Gastroesophageal sphincter (tissue), 4 donors: ENCODE measurements around the gene CNGB1. TPM values are rescaled to one million over a fixed set of nuclear protein-coding genes. Genes with fewer than 3 reads are reported as not detected.

Experiments
- ATAC-seq: fragments of 150-250 bp; one replicate; pipeline ENCODE4 v1.9.1; 2016; ENCODE audit warnings: mild to moderate bottlenecking, moderate library complexity
- H3K27ac ChIP-seq, 4 donors: fragments of 200-600 bp; sonication (generic) in 3 of 4; 1 replicate in 3 of 4; 2 replicates in 1 of 4; pipeline ENCODE4 v1.5.1; 2016 to 2019
- H3K27me3 ChIP-seq: fragments of 200-600 bp; sonication (generic); one replicate; pipeline ENCODE4 v1.5.1; 2019
- H3K36me3 ChIP-seq, 2 donors: fragments of 200-600 bp; sonication (generic); one replicate each; pipeline ENCODE4 v1.5.1; 2019; ENCODE audit warnings: control low read depth in 1 of 2
- H3K4me1 ChIP-seq, 3 donors: fragments of 200-600 bp; sonication (generic); 1 replicate in 2 of 3; 2 replicates in 1 of 3; pipeline ENCODE4 v1.5.1; 2016 to 2019; ENCODE audit warnings: control low read depth in 2 of 3
- H3K4me3 ChIP-seq, 2 donors: fragments of 200-600 bp; sonication (generic); one replicate each; pipeline ENCODE4 v1.5.1; 2019; ENCODE audit warnings: mild to moderate bottlenecking in 1 of 2, moderate library complexity in 1 of 2
- H3K9me3 ChIP-seq, 3 donors: fragments of 200-600 bp; sonication (generic); one replicate each; pipeline ENCODE4 v1.5.1; 2017 to 2019; ENCODE audit warnings: control low read depth in 2 of 3
- CTCF ChIP-seq, 4 experiments: fragments of 200-600 bp in 2 of 4; fragments of 450-650 bp in 2 of 4; sonication (generic) in 1 of 4; IDR thresholded peaks; one replicate each; pipeline ENCODE4 v1.5.1; 2017 to 2019; ENCODE audit warnings: antibody characterized with exemption in 4 of 4, mild to moderate bottlenecking in 2 of 4, moderate library complexity in 2 of 4
- EP300 ChIP-seq: sonication (generic); formaldehyde crosslinking; IDR thresholded peaks from one replicate; pipeline ENCODE4 v1.6.1; 2017; ENCODE audit warnings: antibody characterized with exemption, mild to moderate bottlenecking
- POLR2A ChIP-seq, 2 donors: fragments of 450-650 bp; IDR thresholded peaks; one replicate each; pipeline ENCODE4 v1.6.1; 2017; ENCODE audit warnings: antibody characterized with exemption in 2 of 2, mild to moderate bottlenecking in 2 of 2, moderate library complexity in 1 of 2
- POLR2AphosphoS5 ChIP-seq: sonication (generic); formaldehyde crosslinking; IDR thresholded peaks from one replicate; pipeline ENCODE4 v1.6.1; 2017; ENCODE audit warnings: antibody characterized with exemption
- WGBS, 2 donors: methylation state at CpG; one replicate each; pipeline ENCODE4 v1.1.5; 2018; ENCODE audit warnings: low coverage in 1 of 2; 5-methylcytosine and 5-hydroxymethylcytosine counted together
- total RNA-seq, 4 donors: library from RNA; depleted of rRNA; stranded (reverse); fragments of >200 nt; gene quantifications; one replicate each; pipeline ENCODE4 v1.1.0, GENCODE V29; 2016

CNGB1 gene
- total RNA-seq, 4 donors from 2014 or later, result 0.15 to 0.67 TPM; not detected in 2

GRCh38 chr16:57908409-57908987 is 62.4 kb downstream of the CNGB1 start:
- H3K27me3 ChIP-seq, result peaks cover 37% of the 10 kb centered on the region
- no peak overlapping the region for H3K4me3 ChIP-seq
- 61% methylated on average over 2 of the region's 12 CpGs; no CpG with 5 or more reads in 1 of the 2 donors for WGBS, 2 donors
- H3K36me3 ChIP-seq, result no peaks in the 10 kb centered on the region
- TF ChIP-seq POLR2AphosphoS5 (no peak), EP300 (no peak), CTCF (IDR thresholded peaks at IDR 0.05) (no peak), POLR2A (IDR thresholded peaks at IDR 0.05) (no peak)
- H3K27ac ChIP-seq, result no peak overlapping the region
- no peaks in the 10 kb centered on the region for H3K9me3 ChIP-seq
- H3K4me1 ChIP-seq, result no peaks in the 10 kb centered on the region
- ATAC-seq, result no peak

GRCh38 chr16:57906382-57907316 is 64.3 kb downstream of the CNGB1 start:
- no peaks in the 10 kb centered on the region for H3K9me3 ChIP-seq
- no peak for ATAC-seq
- H3K27ac ChIP-seq, result no peak overlapping the region
- TF ChIP-seq CTCF (IDR thresholded peaks at IDR 0.05) (peak in 2 of 4 experiments; percentile 19 to 59), POLR2A (IDR thresholded peaks at IDR 0.05) (no peak)
- H3K4me1 ChIP-seq, result no peaks in the 10 kb centered on the region
- H3K4me3 ChIP-seq, result no peak overlapping the region
- H3K36me3 ChIP-seq, result no peaks in the 10 kb centered on the region
- 50 to 67% methylated on average over 9 to 11 of the region's 28 CpGs for WGBS, 2 donors
- peaks cover 56% of the 10 kb centered on the region for H3K27me3 ChIP-seq

GRCh38 chr16:57904101-57904500 is 66.8 kb downstream of the CNGB1 start:
- TF ChIP-seq EP300 (no peak), CTCF (IDR thresholded peaks at IDR 0.05) (no peak), POLR2A (IDR thresholded peaks at IDR 0.05) (no peak), POLR2AphosphoS5 (no peak)
- peaks cover 73% of the 10 kb centered on the region for H3K27me3 ChIP-seq
- ATAC-seq, result no peak
- H3K4me3 ChIP-seq, result no peak overlapping the region
- H3K9me3 ChIP-seq, result no peaks in the 10 kb centered on the region
- no peak overlapping the region for H3K27ac ChIP-seq
- 63% methylated on average over 4 of the region's 8 CpGs; no CpG with 5 or more reads in 1 of the 2 donors for WGBS, 2 donors
- H3K36me3 ChIP-seq, result no peaks in the 10 kb centered on the region
- H3K4me1 ChIP-seq, result no peaks in the 10 kb centered on the region

GRCh38 chr16:57903656-57904055 is 67.3 kb downstream of the CNGB1 start:
- no peak for ATAC-seq
- no peaks in the 10 kb centered on the region for H3K9me3 ChIP-seq
- H3K27me3 ChIP-seq, result peaks cover 73% of the 10 kb centered on the region
- H3K27ac ChIP-seq, result no peak overlapping the region
- H3K4me3 ChIP-seq, result no peak overlapping the region
- WGBS, 2 donors, result 87% methylated on average over 3 of the region's 18 CpGs; no CpG with 5 or more reads in 1 of the 2 donors
- H3K36me3 ChIP-seq, result no peaks in the 10 kb centered on the region
- TF ChIP-seq POLR2A (IDR thresholded peaks at IDR 0.05) (no peak), EP300 (no peak), CTCF (IDR thresholded peaks at IDR 0.05) (no peak), POLR2AphosphoS5 (no peak)
- H3K4me1 ChIP-seq, result no peaks in the 10 kb centered on the region
